Measurements from ENCODE around the gene UCN2.
A peak's percentile ranks its signal among the peaks of the same experiment; 100 is the strongest.

The UCN2 gene

GRCh38 chr3:48599509-48600285 is 36.1 kb upstream of the UCN2 start:
- Histone ChIP-seq H3K27me3 (ENCODE audit: insufficient read depth, insufficient read length) (no peaks in the 10 kb centered on the region), H3K9me3 (ENCODE audit: insufficient read depth, low read length) (no peaks in the 10 kb centered on the region), H3K36me3 (ENCODE audit: insufficient read depth, insufficient read length, low read length) (peaks cover 76% of the 10 kb centered on the region), H3K4me3 (ENCODE audit: insufficient read length, low read depth) (no peak overlapping the region), H3K4me1 (ENCODE audit: insufficient read depth, insufficient read length) (peaks cover 41% of the 10 kb centered on the region), H3K9ac (ENCODE audit: insufficient read length, low read depth) (no peak overlapping the region)
- TF ChIP-seq SUZ12 (IDR thresholded peaks at IDR 0.05; ENCODE audit: extremely low read depth, insufficient read depth, insufficient read length) (no peak), ZNF274 (IDR thresholded peaks at IDR 0.05; ENCODE audit: low read depth, low read length) (no peak), YY1 (IDR thresholded peaks at IDR 0.05; ENCODE audit: insufficient read depth, insufficient read length) (no peak)
- DNase-seq (ENCODE audit: low read depth, low spot score): no peak

DNA sequence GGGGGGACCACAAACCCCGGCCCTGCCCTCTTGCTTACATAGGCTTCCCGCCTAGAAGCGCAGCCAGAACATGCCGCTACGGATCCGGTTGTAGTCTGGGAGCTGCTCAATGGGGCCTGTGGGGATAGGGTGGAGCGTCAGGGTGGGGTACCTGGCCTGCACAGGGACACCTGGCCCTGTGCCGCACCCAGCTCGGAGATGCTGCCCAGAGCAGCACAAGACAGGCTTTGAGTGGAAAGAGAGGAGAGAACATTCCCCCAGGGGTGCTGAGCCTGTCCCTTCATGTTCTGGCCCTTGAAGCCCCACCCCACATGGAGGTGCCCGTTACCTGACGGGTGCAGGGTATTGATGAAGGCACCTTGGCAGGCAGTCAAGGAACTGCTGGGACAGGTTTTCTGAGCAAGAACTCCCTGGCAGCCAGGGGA is 35.5 kb upstream of the UCN2 start:
- DNase-seq (ENCODE audit: low read depth, low spot score): no peak
- Histone ChIP-seq H3K4me1 (ENCODE audit: insufficient read depth, insufficient read length) (peaks cover 47% of the 10 kb centered on the region), H3K9ac (ENCODE audit: insufficient read length, low read depth) (no peak overlapping the region), H3K36me3 (ENCODE audit: insufficient read depth, insufficient read length, low read length) (peaks cover 74% of the 10 kb centered on the region), H3K4me3 (ENCODE audit: insufficient read length, low read depth) (no peak overlapping the region), H3K9me3 (ENCODE audit: insufficient read depth, low read length) (no peaks in the 10 kb centered on the region), H3K27me3 (ENCODE audit: insufficient read depth, insufficient read length) (no peaks in the 10 kb centered on the region)
- TF ChIP-seq YY1 (IDR thresholded peaks at IDR 0.05; ENCODE audit: insufficient read depth, insufficient read length) (no peak), ZNF274 (IDR thresholded peaks at IDR 0.05; ENCODE audit: low read depth, low read length) (no peak), SUZ12 (IDR thresholded peaks at IDR 0.05; ENCODE audit: extremely low read depth, insufficient read depth, insufficient read length) (no peak)

- Histone ChIP-seq H3K4me3 (ENCODE audit: insufficient read length, low read depth) (no peak overlapping the region), H3K4me1 (ENCODE audit: insufficient read depth, insufficient read length) (peaks cover 49% of the 10 kb centered on the region), H3K9me3 (ENCODE audit: insufficient read depth, low read length) (no peaks in the 10 kb centered on the region), H3K27me3 (ENCODE audit: insufficient read depth, insufficient read length) (no peaks in the 10 kb centered on the region), H3K36me3 (ENCODE audit: insufficient read depth, insufficient read length, low read length) (peaks cover 74% of the 10 kb centered on the region), H3K9ac (ENCODE audit: insufficient read length, low read depth) (peak overlapping the region; percentile 43)
- no peak for TF ChIP-seq YY1 (IDR thresholded peaks at IDR 0.05; ENCODE audit: insufficient read depth, insufficient read length)
- TF ChIP-seq SUZ12 (IDR thresholded peaks at IDR 0.05; ENCODE audit: extremely low read depth, insufficient read depth, insufficient read length): no peak
- TF ChIP-seq ZNF274 (IDR thresholded peaks at IDR 0.05; ENCODE audit: low read depth, low read length): no peak
- DNase-seq (ENCODE audit: low read depth, low spot score): peak; percentile 61
These were observed 34.9 kb upstream of the UCN2 start for GRCh38 chr3:48598323-48599076.

- peaks cover 74% of the 10 kb centered on the region for H3K36me3 ChIP-seq (ENCODE audit: insufficient read depth, insufficient read length, low read length)
- H3K9ac ChIP-seq (ENCODE audit: insufficient read length, low read depth): peak overlapping the region; percentile 43
- H3K4me3 ChIP-seq (ENCODE audit: insufficient read length, low read depth): no peak overlapping the region
- H3K4me1 ChIP-seq (ENCODE audit: insufficient read depth, insufficient read length): peaks cover 52% of the 10 kb centered on the region
- H3K27me3 ChIP-seq (ENCODE audit: insufficient read depth, insufficient read length): no peaks in the 10 kb centered on the region
- no peak for TF ChIP-seq YY1 (IDR thresholded peaks at IDR 0.05; ENCODE audit: insufficient read depth, insufficient read length)
- no peak for TF ChIP-seq ZNF274 (IDR thresholded peaks at IDR 0.05; ENCODE audit: low read depth, low read length)
- TF ChIP-seq SUZ12 (IDR thresholded peaks at IDR 0.05; ENCODE audit: extremely low read depth, insufficient read depth, insufficient read length): no peak
- no peak for DNase-seq (ENCODE audit: low read depth, low spot score)
- no peaks in the 10 kb centered on the region for H3K9me3 ChIP-seq (ENCODE audit: insufficient read depth, low read length)
These were observed 33.8 kb upstream of the UCN2 start for GRCh38 chr3:48597408-48597800.

GRCh38 chr3:48596676-48597407 is 33.3 kb upstream of the UCN2 start:
- Histone ChIP-seq H3K4me3 (ENCODE audit: insufficient read length, low read depth) (no peak overlapping the region), H3K27me3 (ENCODE audit: insufficient read depth, insufficient read length) (no peaks in the 10 kb centered on the region), H3K36me3 (ENCODE audit: insufficient read depth, insufficient read length, low read length) (peaks cover 76% of the 10 kb centered on the region), H3K9ac (ENCODE audit: insufficient read length, low read depth) (no peak overlapping the region), H3K9me3 (ENCODE audit: insufficient read depth, low read length) (no peaks in the 10 kb centered on the region), H3K4me1 (ENCODE audit: insufficient read depth, insufficient read length) (peaks cover 52% of the 10 kb centered on the region)
- TF ChIP-seq ZNF274 (IDR thresholded peaks at IDR 0.05; ENCODE audit: low read depth, low read length) (no peak), SUZ12 (IDR thresholded peaks at IDR 0.05; ENCODE audit: extremely low read depth, insufficient read depth, insufficient read length) (no peak), YY1 (IDR thresholded peaks at IDR 0.05; ENCODE audit: insufficient read depth, insufficient read length) (no peak)
- DNase-seq (ENCODE audit: low read depth, low spot score): no peak

- H3K4me1 ChIP-seq (ENCODE audit: insufficient read depth, insufficient read length): peaks cover 52% of the 10 kb centered on the region
- peak overlapping the region; percentile 58 for H3K9ac ChIP-seq (ENCODE audit: insufficient read length, low read depth)
- H3K9me3 ChIP-seq (ENCODE audit: insufficient read depth, low read length): no peaks in the 10 kb centered on the region
- no peak overlapping the region for H3K4me3 ChIP-seq (ENCODE audit: insufficient read length, low read depth)
- peaks cover 76% of the 10 kb centered on the region for H3K36me3 ChIP-seq (ENCODE audit: insufficient read depth, insufficient read length, low read length)
- no peaks in the 10 kb centered on the region for H3K27me3 ChIP-seq (ENCODE audit: insufficient read depth, insufficient read length)
- DNase-seq (ENCODE audit: low read depth, low spot score): no peak
- TF ChIP-seq YY1 (IDR thresholded peaks at IDR 0.05; ENCODE audit: insufficient read depth, insufficient read length) (no peak), SUZ12 (IDR thresholded peaks at IDR 0.05; ENCODE audit: extremely low read depth, insufficient read depth, insufficient read length) (no peak), ZNF274 (IDR thresholded peaks at IDR 0.05; ENCODE audit: low read depth, low read length) (no peak)
These were observed 32.6 kb upstream of the UCN2 start for GRCh38 chr3:48596157-48596556.

All from NT2/D1 (cell line).